ENCODE results near the gene SPATA31D1. TPM values are rescaled to one million over a fixed set of nuclear protein-coding genes. Genes with fewer than 3 reads are reported as not detected.

SPATA31D1 gene
- total and polyA plus RNA-seq, 8 donors, result not detected

DNA sequence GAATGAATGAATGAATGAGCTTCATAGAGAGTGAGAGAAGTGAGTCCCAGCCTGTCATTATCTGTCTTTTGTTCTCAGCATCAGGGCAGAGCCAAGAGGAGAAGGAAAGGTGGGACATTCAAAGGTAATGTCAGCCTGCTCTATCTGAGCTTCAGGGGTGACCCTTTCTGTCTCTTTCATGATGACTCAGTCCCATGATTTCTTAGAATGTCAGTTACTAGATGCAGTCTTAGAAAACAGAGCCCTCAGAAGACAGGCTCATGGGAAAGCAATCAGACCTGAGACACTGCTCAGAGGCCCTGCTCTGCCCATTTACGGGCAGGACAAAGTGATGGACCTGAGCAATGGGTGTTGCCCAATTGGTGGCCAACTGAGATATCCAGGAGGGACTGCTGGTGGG, 1.1 kb downstream of the SPATA31D1 start:
- Histone ChIP-seq H3K27ac (no peak overlapping the region), H3K4me3 (no peak overlapping the region), H3K9me3 (no peaks in the 10 kb centered on the region), H3K4me1 (no peaks in the 10 kb centered on the region), H3K36me3 (no peaks in the 10 kb centered on the region), H3K27me3 (no peaks in the 10 kb centered on the region)
- intact Hi-C loops (cut with DNase I), result no loop called here
- no peak for ATAC-seq
- DNase-seq, result no peak
- TF ChIP-seq, protein P1, sequence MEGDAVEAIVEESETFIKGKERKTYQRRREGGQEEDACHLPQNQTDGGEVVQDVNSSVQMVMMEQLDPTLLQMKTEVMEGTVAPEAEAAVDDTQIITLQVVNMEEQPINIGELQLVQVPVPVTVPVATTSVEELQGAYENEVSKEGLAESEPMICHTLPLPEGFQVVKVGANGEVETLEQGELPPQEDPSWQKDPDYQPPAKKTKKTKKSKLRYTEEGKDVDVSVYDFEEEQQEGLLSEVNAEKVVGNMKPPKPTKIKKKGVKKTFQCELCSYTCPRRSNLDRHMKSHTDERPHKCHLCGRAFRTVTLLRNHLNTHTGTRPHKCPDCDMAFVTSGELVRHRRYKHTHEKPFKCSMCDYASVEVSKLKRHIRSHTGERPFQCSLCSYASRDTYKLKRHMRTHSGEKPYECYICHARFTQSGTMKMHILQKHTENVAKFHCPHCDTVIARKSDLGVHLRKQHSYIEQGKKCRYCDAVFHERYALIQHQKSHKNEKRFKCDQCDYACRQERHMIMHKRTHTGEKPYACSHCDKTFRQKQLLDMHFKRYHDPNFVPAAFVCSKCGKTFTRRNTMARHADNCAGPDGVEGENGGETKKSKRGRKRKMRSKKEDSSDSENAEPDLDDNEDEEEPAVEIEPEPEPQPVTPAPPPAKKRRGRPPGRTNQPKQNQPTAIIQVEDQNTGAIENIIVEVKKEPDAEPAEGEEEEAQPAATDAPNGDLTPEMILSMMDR (IDR thresholded peaks at IDR 0.05), result no peak

DNA sequence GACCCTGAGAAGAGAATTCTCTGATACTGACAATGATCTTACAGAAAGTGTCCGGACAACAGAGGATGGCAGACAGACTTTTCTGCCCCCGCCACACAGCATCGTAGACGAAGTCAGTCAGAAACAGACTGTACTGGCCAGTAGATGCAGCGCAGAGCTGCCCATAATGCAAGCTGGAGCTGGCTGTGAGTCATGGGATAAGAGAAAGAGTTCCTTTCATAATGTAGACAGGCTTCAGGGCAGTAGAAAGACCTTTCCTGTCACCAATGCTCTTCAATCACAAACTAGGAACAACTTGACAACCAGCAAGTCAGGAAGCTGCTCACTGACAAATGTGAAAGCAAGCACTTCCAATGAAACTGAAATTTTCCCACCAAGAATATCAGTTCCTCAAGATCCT, 5.1 kb downstream of the SPATA31D1 start:
- Histone ChIP-seq H3K9me3 (no peaks in the 10 kb centered on the region), H3K36me3 (no peaks in the 10 kb centered on the region), H3K27me3 (no peaks in the 10 kb centered on the region), H3K4me1 (no peaks in the 10 kb centered on the region), H3K27ac (no peak overlapping the region), H3K4me3 (no peak overlapping the region)
- DNase-seq, result no peak
- intact Hi-C loops (cut with DNase I), result no loop called here
- TF ChIP-seq, protein P1 (IDR thresholded peaks at IDR 0.05), result no peak
- ATAC-seq, result no peak

DNA sequence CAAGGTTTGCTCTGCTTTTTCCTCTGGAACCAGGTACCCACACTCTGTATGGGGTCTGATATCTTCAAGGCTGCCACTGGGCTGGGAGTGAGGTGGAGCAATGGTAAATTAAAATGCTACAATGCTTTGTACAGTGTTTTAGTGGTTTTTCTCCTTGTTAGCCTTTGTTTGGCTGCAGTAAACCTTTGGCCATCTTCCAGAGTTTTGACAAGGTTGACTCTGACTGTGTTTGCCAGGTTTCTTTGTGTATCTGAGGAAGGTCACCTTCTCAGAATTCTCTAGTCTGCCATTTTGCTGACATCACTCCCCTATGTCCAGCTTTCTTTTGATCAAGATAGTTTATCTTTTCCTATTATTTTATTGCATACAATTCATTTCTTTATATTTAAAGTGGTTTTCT, 11.2 kb downstream of the SPATA31D1 start:
- TF ChIP-seq, protein P1 (IDR thresholded peaks at IDR 0.05), result no peak
- Histone ChIP-seq H3K36me3 (no peaks in the 10 kb centered on the region), H3K27ac (no peak overlapping the region), H3K27me3 (no peaks in the 10 kb centered on the region), H3K4me3 (no peak overlapping the region), H3K9me3 (no peaks in the 10 kb centered on the region), H3K4me1 (no peaks in the 10 kb centered on the region)
- DNase-seq, result no peak
- ATAC-seq, result no peak
- intact Hi-C loops (cut with DNase I), result no loop called here

DNA sequence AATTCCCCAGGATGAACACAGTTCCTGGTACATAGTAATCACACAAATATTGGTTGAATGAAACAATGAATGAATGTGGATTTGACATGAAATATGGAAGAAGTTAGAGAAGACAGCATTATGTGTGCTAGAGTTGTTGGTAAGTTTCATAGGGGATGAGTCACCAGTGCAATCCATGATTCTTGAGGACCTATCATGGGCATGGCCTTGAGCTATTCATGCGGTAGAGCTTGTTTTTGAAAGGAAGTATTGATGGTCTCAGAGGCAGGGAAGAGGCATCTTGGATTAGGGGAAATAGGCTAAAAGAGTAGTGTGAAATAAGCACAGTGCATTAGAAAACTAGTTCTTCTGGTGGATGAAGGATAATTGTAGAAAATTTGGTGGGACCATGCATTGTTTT, 22.1 kb downstream of the SPATA31D1 start:
- intact Hi-C loops (cut with DNase I), result no loop called here
- DNase-seq, result no peak
- peaks cover 0 to 17% of the 10 kb centered on the region in 2 donors for H3K9me3 ChIP-seq
- H3K36me3 ChIP-seq, result no peaks in the 10 kb centered on the region
- ATAC-seq, result no peak
- H3K27me3 ChIP-seq, result no peaks in the 10 kb centered on the region
- H3K27ac ChIP-seq, result no peak overlapping the region
- H3K4me3 ChIP-seq, result no peak overlapping the region
- H3K4me1 ChIP-seq, result no peaks in the 10 kb centered on the region
- TF ChIP-seq, protein P1 (IDR thresholded peaks at IDR 0.05), result no peak

DNA sequence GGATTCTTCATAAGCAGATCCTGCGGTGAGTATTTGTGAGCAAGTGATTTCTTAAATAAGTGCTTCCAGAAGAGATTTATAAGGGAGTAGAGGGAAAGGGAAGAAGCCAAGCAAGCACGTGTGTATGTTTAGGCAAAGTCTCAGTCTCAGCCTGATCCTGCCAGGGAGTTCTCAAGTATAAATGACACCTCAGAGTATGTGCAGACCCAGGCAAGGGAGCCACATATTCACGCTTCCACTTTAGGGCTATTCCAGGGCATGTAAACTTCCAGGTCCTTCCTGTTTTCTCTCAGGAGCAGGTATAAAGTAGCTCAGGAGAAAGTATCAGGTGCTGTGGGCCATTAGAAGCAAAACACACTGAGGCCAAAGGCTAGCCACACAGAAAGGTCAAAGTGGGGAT, 22.6 kb downstream of the SPATA31D1 start:
- Histone ChIP-seq H3K9me3 (peaks cover 0 to 17% of the 10 kb centered on the region in 2 donors), H3K4me1 (no peaks in the 10 kb centered on the region), H3K36me3 (no peaks in the 10 kb centered on the region), H3K27ac (no peak overlapping the region), H3K27me3 (no peaks in the 10 kb centered on the region), H3K4me3 (no peak overlapping the region)
- no peak for DNase-seq
- intact Hi-C loops (cut with DNase I), result no loop called here
- ATAC-seq, result no peak
- TF ChIP-seq, protein P1 (IDR thresholded peaks at IDR 0.05), result no peak
